Measurements from ENCODE around the gene SCG3. TPM values are rescaled to one million over a fixed set of nuclear protein-coding genes. Genes with fewer than 3 reads are reported as not detected.

SCG3 gene
- polyA plus RNA-seq, 1 donor from 2014 or later, result 68.7 TPM

- H4K20me1 ChIP-seq (ENCODE audit: insufficient read depth), result no peaks in the 10 kb centered on the region
- no peaks in the 10 kb centered on the region for H3K36me3 ChIP-seq (ENCODE audit: insufficient read depth, low read length)
- peaks cover 13% of the 10 kb centered on the region for H3K27me3 ChIP-seq (ENCODE audit: insufficient read depth, low read depth, low read length)
- H3K9ac ChIP-seq (ENCODE audit: low read length), result no peak overlapping the region
- H3K9me3 ChIP-seq (ENCODE audit: low read length), result no peaks in the 10 kb centered on the region
- no peaks in the 10 kb centered on the region for H3F3A ChIP-seq (ENCODE audit: insufficient read depth, low read length, poor library complexity, severe bottlenecking)
- H3K27ac ChIP-seq (ENCODE audit: low read length), result no peak overlapping the region
- H3K79me2 ChIP-seq (replicated peaks; ENCODE audit: insufficient read depth, low read length), result no peaks in the 10 kb centered on the region
- no peak overlapping the region for H3K4me2 ChIP-seq (ENCODE audit: low read length)
- TF ChIP-seq REST (IDR thresholded peaks at IDR 0.05; ENCODE audit: borderline replicate concordance) (no peak), EP300 (conservative IDR thresholded peaks at IDR 0.05; ENCODE audit: poor library complexity, severe bottlenecking) (no peak), CTCF (IDR thresholded peaks at IDR 0.05; ENCODE audit: poor library complexity, severe bottlenecking) (no peak)
- peak overlapping the region; percentile 71 for H3K4me3 ChIP-seq (ENCODE audit: low read length)
- H2AFZ ChIP-seq (ENCODE audit: low read depth, low read length), result no peak overlapping the region
- no peaks in the 10 kb centered on the region for H3K9me2 ChIP-seq (ENCODE audit: insufficient read depth, low read length)
Measured at GRCh38 chr15:51736069-51736468, 54.8 kb downstream of the SCG3 start.

- TF ChIP-seq RAD21 (conservative IDR thresholded peaks at IDR 0.05) (no peak), POLR2AphosphoS5 (IDR thresholded peaks at IDR 0.05) (peak; percentile 67), MXI1 (conservative IDR thresholded peaks at IDR 0.05; ENCODE audit: poor library complexity, severe bottlenecking) (peak; percentile 92)
- Histone ChIP-seq H3K4me3 (ENCODE audit: low read length) (peak overlapping the region; percentile 71), H3K79me2 (replicated peaks; ENCODE audit: insufficient read depth, low read length) (no peaks in the 10 kb centered on the region), H3K27me3 (ENCODE audit: insufficient read depth, low read depth, low read length) (peaks cover 13% of the 10 kb centered on the region), H3K9ac (ENCODE audit: low read length) (peak overlapping the region; percentile 70), H4K20me1 (ENCODE audit: insufficient read depth) (no peaks in the 10 kb centered on the region), H3K36me3 (ENCODE audit: insufficient read depth, low read length) (no peaks in the 10 kb centered on the region), H3F3A (ENCODE audit: insufficient read depth, low read length, poor library complexity, severe bottlenecking) (no peaks in the 10 kb centered on the region), H3K4me2 (ENCODE audit: low read length) (peak overlapping the region; percentile 90), H3K9me2 (ENCODE audit: insufficient read depth, low read length) (no peaks in the 10 kb centered on the region), H2AFZ (ENCODE audit: low read depth, low read length) (peak overlapping the region; percentile 7), H3K27ac (ENCODE audit: low read length) (peak overlapping the region; percentile 18), H3K9me3 (ENCODE audit: low read length) (no peaks in the 10 kb centered on the region)
Measured at GRCh38 chr15:51736751-51737521, 55.6 kb downstream of the SCG3 start.

- Histone ChIP-seq H3K79me2 (replicated peaks; ENCODE audit: insufficient read depth, low read length) (no peaks in the 10 kb centered on the region), H3K36me3 (ENCODE audit: insufficient read depth, low read length) (no peaks in the 10 kb centered on the region), H3K27ac (ENCODE audit: low read length) (peak within 1 kb of the TSS; percentile 18), H3K9ac (ENCODE audit: low read length) (peak within 1 kb of the TSS; percentile 70), H3K27me3 (ENCODE audit: insufficient read depth, low read depth, low read length) (peaks cover 13% of the 10 kb centered on the region), H4K20me1 (ENCODE audit: insufficient read depth) (no peaks in the 10 kb centered on the region), H3K9me3 (ENCODE audit: low read length) (no peaks in the 10 kb centered on the region), H3K9me2 (ENCODE audit: insufficient read depth, low read length) (no peaks in the 10 kb centered on the region), H2AFZ (ENCODE audit: low read depth, low read length) (peak within 1 kb of the TSS; percentile 7), H3F3A (ENCODE audit: insufficient read depth, low read length, poor library complexity, severe bottlenecking) (no peaks in the 10 kb centered on the region), H3K4me3 (ENCODE audit: low read length) (peak within 1 kb of the TSS; percentile 71), H3K4me2 (ENCODE audit: low read length) (peak within 1 kb of the TSS; percentile 90)
- TF ChIP-seq EZH2 (IDR thresholded peaks at IDR 0.05; ENCODE audit: borderline replicate concordance, insufficient read depth, low read length, poor library complexity, severe bottlenecking), result no peak
- peak; percentile 20 for TF ChIP-seq POLR2AphosphoS5 (IDR thresholded peaks at IDR 0.05)
- TF ChIP-seq CTCF (IDR thresholded peaks at IDR 0.05; ENCODE audit: poor library complexity, severe bottlenecking), result peak; percentile 21
- no peak for TF ChIP-seq TAF1 (IDR thresholded peaks at IDR 0.05; ENCODE audit: low read depth)
- TF ChIP-seq REST (IDR thresholded peaks at IDR 0.05; ENCODE audit: borderline replicate concordance), result no peak
Measured at GRCh38 chr15:51737522-51738305, 56.4 kb downstream of the SCG3 start, which contains the start of gene LYSMD2. LYSMD2 (minus strand) TSS chr15:51737655; CDS start chr15:51737622, 33 bp downstream.

Data from neural cell (in vitro differentiated cells).